SK-N-SH (cell line): ENCODE measurements around the gene ITM2C. TPM values are rescaled to one million over a fixed set of nuclear protein-coding genes. Genes with fewer than 3 reads are reported as not detected.

Experiments
- CTCF ChIA-PET: fragments of 300-600, 350-600 bp; formaldehyde crosslinking; extraction: SDS; loops from one replicate; lab custom pipeline; 2021; lab: Yijun Ruan, JAX
- POLR2A ChIA-PET: fragments of 350-600 bp; sonication (Branson Sonifier 250); formaldehyde crosslinking; extraction: SDS; loops from one replicate; lab custom pipeline; 2020; ENCODE audit warnings: antibody characterized with exemption, inconsistent platforms; lab: Yijun Ruan, JAX
- DNase-seq: peaks from one replicate; pipeline ENCODE4 v3.0.0; 2012
- H2AFZ ChIP-seq: fragments of 200-600 bp; sonication (generic); 2 replicates; pipeline ENCODE4 v1.8.1; 2016; ENCODE audit warnings: antibody characterized with exemption, mild to moderate bottlenecking, low read depth
- H3F3A ChIP-seq: fragments of 200-600 bp; sonication (generic); replicated peaks from 2 replicates; pipeline ENCODE3; 2016; ENCODE audit warnings: antibody characterized with exemption, mild to moderate bottlenecking; ENCODE audit not compliant: insufficient read depth
- H3K27ac ChIP-seq, 2 experiments: fragments of 200-500 bp in 1 of 2; fragments of 200-600 bp in 1 of 2; sonication (Bioruptor generic) in 1 of 2; sonication (generic), shearing (Covaris generic) in 1 of 2; 2 replicates each; pipeline versions ENCODE4 v1.5.1 to v1.6.1; 2014 to 2016; ENCODE audit warnings: low read depth in 2 of 2, inconsistent platforms in 1 of 2, low read length in 1 of 2, mild to moderate bottlenecking in 1 of 2, mixed read lengths in 1 of 2
- H3K27me3 ChIP-seq: fragments of 200-600 bp; sonication (generic), shearing (Covaris generic); 2 replicates; pipeline ENCODE4 v1.6.1; 2016; ENCODE audit warnings: mixed run types; ENCODE audit not compliant: insufficient read depth
- H3K36me3 ChIP-seq, 2 experiments: fragments of 200-500 bp in 1 of 2; fragments of 200-600 bp in 1 of 2; sonication (Bioruptor generic) in 1 of 2; sonication (generic) in 1 of 2; replicated peaks in 1 of 2; 2 replicates each; pipeline versions ENCODE3 to v1.5.1; 2014 to 2016; ENCODE audit warnings: low read length in 1 of 2, mild to moderate bottlenecking in 1 of 2; ENCODE audit not compliant: insufficient read depth in 2 of 2, control insufficient read depth in 1 of 2
- H3K4me1 ChIP-seq, 2 experiments: fragments of 200-500 bp in 1 of 2; fragments of 200-600 bp in 1 of 2; sonication (Bioruptor generic) in 1 of 2; sonication (generic), shearing (Covaris generic) in 1 of 2; 2 replicates each; pipeline versions ENCODE4 v1.5.1 to v1.6.1; 2014 to 2016; ENCODE audit warnings: low read depth in 1 of 2, low read length in 1 of 2, mixed run types in 1 of 2; ENCODE audit not compliant: insufficient read depth in 2 of 2, control insufficient read depth in 1 of 2
- H3K4me2 ChIP-seq: fragments of 200-600 bp; sonication (generic), shearing (Covaris generic); 2 replicates; pipeline ENCODE4 v1.6.1; 2017; ENCODE audit warnings: mixed run types
- H3K4me3 ChIP-seq, 2 experiments: fragments of 200-500 bp in 1 of 2; fragments of 200-600 bp in 1 of 2; sonication (Bioruptor generic) in 1 of 2; sonication (generic), shearing (Covaris generic) in 1 of 2; 2 replicates each; pipeline versions ENCODE4 v1.5.1 to v1.8.1; 2014 to 2016; ENCODE audit warnings: low read depth in 2 of 2, inconsistent platforms in 1 of 2, low read length in 1 of 2, mild to moderate bottlenecking in 1 of 2, mixed read lengths in 1 of 2, moderate library complexity in 1 of 2
- H3K79me2 ChIP-seq: fragments of 200-600 bp; sonication (generic); 2 replicates; pipeline ENCODE4 v1.8.1; 2017; ENCODE audit warnings: mild to moderate bottlenecking; ENCODE audit not compliant: insufficient read depth
- H3K9ac ChIP-seq: fragments of 200-600 bp; sonication (generic); 2 replicates; pipeline ENCODE4 v1.6.1; 2017; ENCODE audit warnings: mixed run types
- H3K9me2 ChIP-seq: fragments of 200-600 bp; sonication (generic); 2 replicates; pipeline ENCODE4 v1.6.1; 2017; ENCODE audit warnings: mixed run types
- H3K9me3 ChIP-seq: fragments of 200-600 bp; sonication (generic); 2 replicates; pipeline ENCODE4 v1.6.1; 2017; ENCODE audit warnings: mixed run types, mild to moderate bottlenecking, moderate library complexity
- H4K20me1 ChIP-seq: fragments of 200-600 bp; sonication (generic); 2 replicates; pipeline ENCODE4 v1.6.1; 2017; ENCODE audit warnings: mild to moderate bottlenecking, mixed run types; ENCODE audit not compliant: insufficient read depth
- ELF1 ChIP-seq: IDR thresholded peaks from 2 replicates; pipeline ENCODE4 v1.4.0; 2012
- FOSL2 ChIP-seq: IDR thresholded peaks from 2 replicates; pipeline ENCODE4 v1.4.0; 2012; ENCODE audit warnings: low read depth, mild to moderate bottlenecking, moderate library complexity, borderline replicate concordance
- FOXJ3 ChIP-seq: sonication (generic); formaldehyde crosslinking; IDR thresholded peaks from 2 replicates; pipeline ENCODE4 v1.5.1; 2020; ENCODE audit warnings: mild to moderate bottlenecking, missing genetic modification reagents
- GABPA ChIP-seq: IDR thresholded peaks from 2 replicates; pipeline ENCODE4 v1.4.0; 2012; ENCODE audit warnings: low read depth, mild to moderate bottlenecking
- IRF3 ChIP-seq: fragments of 150-350 bp; IDR thresholded peaks from 2 replicates; pipeline ENCODE4 v1.6.1; 2016; ENCODE audit warnings: mild to moderate bottlenecking, low read depth, low read length
- NFIC ChIP-seq: IDR thresholded peaks from 2 replicates; pipeline ENCODE4 v1.4.0; 2012; ENCODE audit warnings: borderline replicate concordance
- RAD21 ChIP-seq: IDR thresholded peaks from 2 replicates; pipeline ENCODE4 v1.6.1; 2012; ENCODE audit warnings: mild to moderate bottlenecking, low read length
- RCOR1 ChIP-seq: fragments of 150-350 bp; IDR thresholded peaks from 2 replicates; pipeline ENCODE4 v1.6.1; 2017; ENCODE audit warnings: antibody characterized with exemption, low read length
- RFX5 ChIP-seq: IDR thresholded peaks from 2 replicates; pipeline ENCODE4 v1.6.1; 2012; ENCODE audit warnings: mild to moderate bottlenecking, improper control_type of control experiment, low read length
- RXRA ChIP-seq: IDR thresholded peaks from 2 replicates; pipeline ENCODE4 v1.4.0; 2012; ENCODE audit warnings: low read depth, mild to moderate bottlenecking, borderline replicate concordance
- TAF1 ChIP-seq: IDR thresholded peaks from 2 replicates; pipeline ENCODE4 v1.6.1; 2012; ENCODE audit warnings: low read depth, mild to moderate bottlenecking, low read length, moderate library complexity, borderline replicate concordance
- TCF12 ChIP-seq: IDR thresholded peaks from 2 replicates; pipeline ENCODE4 v1.4.0; 2012
- TEAD4 ChIP-seq: IDR thresholded peaks from 2 replicates; pipeline ENCODE4 v1.4.0; 2012; ENCODE audit warnings: mild to moderate bottlenecking, borderline replicate concordance; ENCODE audit not compliant: insufficient read depth
- YY1 ChIP-seq: IDR thresholded peaks from 2 replicates; pipeline ENCODE4 v1.4.0; 2012; ENCODE audit warnings: low read depth, mild to moderate bottlenecking
- ZBTB33 ChIP-seq: IDR thresholded peaks from 2 replicates; pipeline ENCODE4 v1.4.0; 2012; ENCODE audit warnings: low read depth, borderline replicate concordance
- WGBS: methylation state at CpG from one replicate; pipeline ENCODE4 v1.1.6; 2017; ENCODE audit warnings: low lambda C conversion rate; 5-methylcytosine and 5-hydroxymethylcytosine counted together
- polyA plus RNA-seq, 3 experiments: library from polyadenylated mRNA; depleted of rRNA; stranded (reverse); fragments of >200 nt; gene quantifications; 2 replicates each; pipeline ENCODE4 v1.2.3, GENCODE V29; 2012
- TF ChIP-seq, protein P1 (sequence below): fragments of 200-600 bp; sonication (generic); IDR thresholded peaks from 2 replicates; pipeline ENCODE4 v1.6.1; 2017; ENCODE audit warnings: antibody characterized with exemption, mild to moderate bottlenecking, moderate library complexity
- TF ChIP-seq, protein P2 (sequence below): IDR thresholded peaks from 2 replicates; pipeline ENCODE4 v1.4.0; 2012; ENCODE audit warnings: low read depth
- TF ChIP-seq, protein P3 (sequence below): IDR thresholded peaks from 2 replicates; pipeline ENCODE4 v1.4.0; 2012; ENCODE audit warnings: low read depth, borderline replicate concordance
- TF ChIP-seq, protein P4 (sequence below): IDR thresholded peaks from 2 replicates; pipeline ENCODE4; 2012

Gene ITM2C
- polyA plus RNA-seq, 1 of the 3 experiments (the other 2 are of a cell fraction), result 288 TPM

GRCh38 chr2:230891064-230891463 is 26.3 kb downstream of the ITM2C start:
- H3K4me3 ChIP-seq, result no peak overlapping the region
- no peaks in the 10 kb centered on the region for H3K36me3 ChIP-seq
- no peak overlapping the region for H3K27ac ChIP-seq
- CTCF ChIA-PET, result interaction anchor here (1.2 to 1.5 kb wide), 3 partner anchors 9 to 96 kb away, joined by 3 to 5 read pairs (median 4); no protein-coding TSS in a partner anchor
- no peaks in the 10 kb centered on the region for H3K9me2 ChIP-seq
- H3F3A ChIP-seq, result no peaks in the 10 kb centered on the region
- H3K4me2 ChIP-seq, result no peak overlapping the region
- POLR2A ChIA-PET, result no interaction called here
- no peak for DNase-seq
- no peaks in the 10 kb centered on the region for H3K79me2 ChIP-seq
- no peak overlapping the region for H2AFZ ChIP-seq
- H3K9me3 ChIP-seq, result no peaks in the 10 kb centered on the region
- no peaks in the 10 kb centered on the region for H4K20me1 ChIP-seq
- H3K4me1 ChIP-seq, result peaks cover 0 to 6% of the 10 kb centered on the region in 2 experiments; a peak in 1 of 4 replicates
- no peak overlapping the region for H3K9ac ChIP-seq
- 33% methylated on average over 5 of the region's 5 CpGs for WGBS
- TF ChIP-seq TAF1 (no peak), TCF12 (no peak), NFIC (no peak), IRF3 (no peak), ZBTB33 (no peak), FOSL2 (no peak), RFX5 (no peak)
- TF ChIP-seq, protein P1, sequence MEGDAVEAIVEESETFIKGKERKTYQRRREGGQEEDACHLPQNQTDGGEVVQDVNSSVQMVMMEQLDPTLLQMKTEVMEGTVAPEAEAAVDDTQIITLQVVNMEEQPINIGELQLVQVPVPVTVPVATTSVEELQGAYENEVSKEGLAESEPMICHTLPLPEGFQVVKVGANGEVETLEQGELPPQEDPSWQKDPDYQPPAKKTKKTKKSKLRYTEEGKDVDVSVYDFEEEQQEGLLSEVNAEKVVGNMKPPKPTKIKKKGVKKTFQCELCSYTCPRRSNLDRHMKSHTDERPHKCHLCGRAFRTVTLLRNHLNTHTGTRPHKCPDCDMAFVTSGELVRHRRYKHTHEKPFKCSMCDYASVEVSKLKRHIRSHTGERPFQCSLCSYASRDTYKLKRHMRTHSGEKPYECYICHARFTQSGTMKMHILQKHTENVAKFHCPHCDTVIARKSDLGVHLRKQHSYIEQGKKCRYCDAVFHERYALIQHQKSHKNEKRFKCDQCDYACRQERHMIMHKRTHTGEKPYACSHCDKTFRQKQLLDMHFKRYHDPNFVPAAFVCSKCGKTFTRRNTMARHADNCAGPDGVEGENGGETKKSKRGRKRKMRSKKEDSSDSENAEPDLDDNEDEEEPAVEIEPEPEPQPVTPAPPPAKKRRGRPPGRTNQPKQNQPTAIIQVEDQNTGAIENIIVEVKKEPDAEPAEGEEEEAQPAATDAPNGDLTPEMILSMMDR, result no peak
- H3K27me3 ChIP-seq, result no peaks in the 10 kb centered on the region; the same call in 1 of the 2 replicates

DNA sequence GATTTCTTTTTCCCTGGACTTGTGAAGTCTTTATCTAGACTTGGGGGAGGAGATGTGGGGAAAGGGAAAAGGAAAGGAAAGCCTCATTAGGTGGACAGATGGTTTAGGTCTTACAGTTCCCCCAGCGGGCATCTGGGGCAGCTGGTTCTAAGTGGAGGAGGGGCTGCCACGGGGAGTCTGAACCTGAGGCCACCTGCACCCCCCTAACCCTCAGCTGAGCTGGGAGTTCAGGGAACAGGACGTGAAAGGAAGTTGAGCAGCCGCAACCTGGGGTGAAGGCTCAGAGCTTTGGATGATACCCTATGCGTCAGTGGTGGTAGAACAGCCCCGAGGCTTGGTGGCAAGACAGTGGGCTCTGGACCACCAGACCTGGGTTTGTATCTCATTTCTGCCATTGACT is 26.8 kb downstream of the ITM2C start:
- Histone ChIP-seq H3K4me1 (peaks cover 0 to 2% of the 10 kb centered on the region in 2 experiments; a peak in 1 of 4 replicates), H3K9me3 (no peaks in the 10 kb centered on the region), H3K36me3 (no peaks in the 10 kb centered on the region), H3K27me3 (no peaks in the 10 kb centered on the region; the same call in 1 of the 2 replicates), H3K4me2 (no peak overlapping the region), H3K4me3 (no peak overlapping the region), H3K9me2 (no peaks in the 10 kb centered on the region), H4K20me1 (no peaks in the 10 kb centered on the region), H3K27ac (no peak overlapping the region), H3K9ac (no peak overlapping the region), H2AFZ (no peak overlapping the region), H3F3A (no peaks in the 10 kb centered on the region), H3K79me2 (no peaks in the 10 kb centered on the region)
- CTCF ChIA-PET, result interaction anchor here (1.2 to 1.4 kb wide), 2 partner anchors 67 to 96 kb away, joined by 3 to 5 read pairs; no protein-coding TSS in a partner anchor
- POLR2A ChIA-PET, result no interaction called here
- DNase-seq, result no peak
- 55% methylated on average over 6 of the region's 6 CpGs for WGBS
- TF ChIP-seq RAD21 (no peak), RXRA (no peak), FOXJ3 (CRISPR knock-in tag) (no peak), ELF1 (no peak), RCOR1 (no peak), TEAD4 (no peak), GABPA (no peak), YY1 (no peak)
- TF ChIP-seq, protein P2, sequence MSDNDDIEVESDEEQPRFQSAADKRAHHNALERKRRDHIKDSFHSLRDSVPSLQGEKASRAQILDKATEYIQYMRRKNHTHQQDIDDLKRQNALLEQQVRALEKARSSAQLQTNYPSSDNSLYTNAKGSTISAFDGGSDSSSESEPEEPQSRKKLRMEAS, result no peak
- TF ChIP-seq, protein P3, sequence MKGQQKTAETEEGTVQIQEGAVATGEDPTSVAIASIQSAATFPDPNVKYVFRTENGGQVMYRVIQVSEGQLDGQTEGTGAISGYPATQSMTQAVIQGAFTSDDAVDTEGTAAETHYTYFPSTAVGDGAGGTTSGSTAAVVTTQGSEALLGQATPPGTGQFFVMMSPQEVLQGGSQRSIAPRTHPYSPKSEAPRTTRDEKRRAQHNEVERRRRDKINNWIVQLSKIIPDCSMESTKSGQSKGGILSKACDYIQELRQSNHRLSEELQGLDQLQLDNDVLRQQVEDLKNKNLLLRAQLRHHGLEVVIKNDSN, result no peak
- TF ChIP-seq, protein P4, sequence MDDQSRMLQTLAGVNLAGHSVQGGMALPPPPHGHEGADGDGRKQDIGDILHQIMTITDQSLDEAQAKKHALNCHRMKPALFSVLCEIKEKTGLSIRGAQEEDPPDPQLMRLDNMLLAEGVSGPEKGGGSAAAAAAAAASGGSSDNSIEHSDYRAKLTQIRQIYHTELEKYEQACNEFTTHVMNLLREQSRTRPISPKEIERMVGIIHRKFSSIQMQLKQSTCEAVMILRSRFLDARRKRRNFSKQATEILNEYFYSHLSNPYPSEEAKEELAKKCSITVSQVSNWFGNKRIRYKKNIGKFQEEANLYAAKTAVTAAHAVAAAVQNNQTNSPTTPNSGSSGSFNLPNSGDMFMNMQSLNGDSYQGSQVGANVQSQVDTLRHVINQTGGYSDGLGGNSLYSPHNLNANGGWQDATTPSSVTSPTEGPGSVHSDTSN, result no peak
